Spleen (tissue), 7 donors: ENCODE results near the gene GSG1L.

Source experiments
- CTCF ChIP-seq, 11 experiments: fragments of 200-600 bp in 7 of 11; fragments of 450-650 bp in 4 of 11; sonication (generic) in 4 of 11; IDR thresholded peaks in 8 of 11; conservative IDR thresholded peaks in 3 of 11; 1 replicate in 7 of 11; 2 replicates in 4 of 11; pipeline versions ENCODE4 v1.4.0 to v1.8.0; 2016 to 2021; ENCODE audit warnings: antibody characterized with exemption in 11 of 11, inconsistent platforms in 4 of 11, mild to moderate bottlenecking in 1 of 11
- POLR2A ChIP-seq, 3 donors: fragments of 450-650 bp; IDR thresholded peaks; one replicate each; pipeline ENCODE4 v1.5.1; 2017; ENCODE audit warnings: antibody characterized with exemption in 3 of 3, mild to moderate bottlenecking in 1 of 3
- POLR2AphosphoS5 ChIP-seq, 3 donors: sonication (generic); formaldehyde crosslinking; IDR thresholded peaks; one replicate each; pipeline ENCODE4 v1.5.1; 2017; ENCODE audit warnings: antibody characterized with exemption in 3 of 3
- donor health status: DM: no; HTN: no; CAD: no; lungs with moderate emphysema.
- donor health status: DM: no; HTN: no; CAD: no.
- donor health status: DM: no; HTN: no; CAD: no.

- TF ChIP-seq POLR2A (IDR thresholded peaks at IDR 0.05) (no peak), POLR2AphosphoS5 (IDR thresholded peaks at IDR 0.05) (no peak), CTCF (IDR thresholded peaks at IDR 0.05 in 8 of 11, conservative IDR thresholded peaks at IDR 0.05 in 3 of 11) (no peak)
Observed at GRCh38 chr16:27852681-27853080, 210.8 kb downstream of the GSG1L start.
